Measurements from ENCODE around the gene TBXA2R. TPM values are rescaled to one million over a fixed set of nuclear protein-coding genes. Genes with fewer than 3 reads are reported as not detected.

TBXA2R gene
- total RNA-seq, 4 donors from 2014 or later, result 4.4 to 11.4 (median 7.2) TPM

- peak overlapping the region in 3 of 4 donors; percentile 57 to 82 (median 80) for H3K27ac ChIP-seq
- no peak for TF ChIP-seq CTCF (IDR thresholded peaks at IDR 0.05)
- peaks cover 0 to 33% (median 2%) of the 10 kb centered on the region in 3 donors for H3K36me3 ChIP-seq
- WGBS, 2 donors, result 77 to 81% methylated on average over 29 of the region's 29 CpGs
- H3K4me1 ChIP-seq, result peaks cover 0 to 66% (median 20%) of the 10 kb centered on the region in 4 donors
- H3K4me3 ChIP-seq, result peak overlapping the region in 3 of 4 donors; percentile 10 to 40 (median 26)
- DNase-seq (ENCODE audit: low spot score in 2 of 2), result no peak
- no peaks in the 10 kb centered on the region for H3K9me3 ChIP-seq
- no peaks in the 10 kb centered on the region for H3K27me3 ChIP-seq
These were observed 30.6 kb downstream of the TBXA2R start for GRCh38 chr19:3575949-3576673.

- no peak for DNase-seq (ENCODE audit: low spot score in 2 of 2)
- Histone ChIP-seq H3K36me3 (peaks cover 0 to 33% (median 2%) of the 10 kb centered on the region in 3 donors), H3K27ac (no peak overlapping the region), H3K4me3 (no peak overlapping the region), H3K4me1 (peaks cover 0 to 67% (median 24%) of the 10 kb centered on the region in 4 donors), H3K9me3 (no peaks in the 10 kb centered on the region), H3K27me3 (no peaks in the 10 kb centered on the region)
- 88 to 90% methylated on average over 19 of the region's 19 CpGs for WGBS, 2 donors
- TF ChIP-seq CTCF (IDR thresholded peaks at IDR 0.05), result no peak
- no peak for TF ChIP-seq POLR2A (IDR thresholded peaks at IDR 0.05)
- TF ChIP-seq EP300 (IDR thresholded peaks at IDR 0.05), result no peak
These were observed 31.4 kb downstream of the TBXA2R start for GRCh38 chr19:3575260-3575741.

GRCh38 chr19:3573858-3574637, 32.6 kb downstream of the TBXA2R start:
- H3K27me3 ChIP-seq, result no peaks in the 10 kb centered on the region
- peak overlapping the region in 3 of 4 donors; percentile 83 to 88 (median 86) for H3K27ac ChIP-seq
- DNase-seq (ENCODE audit: low spot score in 2 of 2), result peak; percentile 71 to 75
- H3K9me3 ChIP-seq, result no peaks in the 10 kb centered on the region
- peak overlapping the region; percentile 63 to 85 (median 70) for H3K4me3 ChIP-seq
- peaks cover 0 to 33% (median 2%) of the 10 kb centered on the region in 3 donors for H3K36me3 ChIP-seq
- TF ChIP-seq EP300 (IDR thresholded peaks at IDR 0.05) (no peak), POLR2A (IDR thresholded peaks at IDR 0.05) (no peak), CTCF (IDR thresholded peaks at IDR 0.05) (no peak)
- WGBS, 2 donors, result 56 to 60% methylated on average over 40 to 54 of the region's 55 CpGs
- peaks cover 0 to 67% (median 23%) of the 10 kb centered on the region in 4 donors for H3K4me1 ChIP-seq

- 2 to 4% methylated on average over 34 of the region's 60 CpGs for WGBS, 2 donors
These were observed 33.4 kb downstream of the TBXA2R start for GRCh38 chr19:3573162-3573857.

More at GRCh38 chr19:3573162-3573857, 33.4 kb downstream of the TBXA2R start:
- H3K4me1 ChIP-seq, result peaks cover 0 to 67% (median 23%) of the 10 kb centered on the region in 4 donors
- TF ChIP-seq EP300 (IDR thresholded peaks at IDR 0.05) (no peak), POLR2A (IDR thresholded peaks at IDR 0.05) (no peak), CTCF (IDR thresholded peaks at IDR 0.05) (no peak)
- peaks cover 0 to 33% (median 2%) of the 10 kb centered on the region in 3 donors for H3K36me3 ChIP-seq
- no peak for DNase-seq (ENCODE audit: low spot score in 2 of 2)
- H3K27ac ChIP-seq, result peak overlapping the region; percentile 65 to 88 (median 84)
- no peaks in the 10 kb centered on the region for H3K9me3 ChIP-seq
- no peaks in the 10 kb centered on the region for H3K27me3 ChIP-seq
- peak overlapping the region; percentile 63 to 85 (median 70) for H3K4me3 ChIP-seq
